Measurements from ENCODE around the gene PNPLA5.

- no peak for TF ChIP-seq CTCF (IDR thresholded peaks at IDR 0.05)
- no peak for TF ChIP-seq EP300 (IDR thresholded peaks at IDR 0.05)
Observed at GRCh38 chr22:43867839-43868635, 23.8 kb downstream of the PNPLA5 start.

Measured in sigmoid colon (tissue), 4 donors.